ENCODE measurements around the gene INTS2. TPM values are rescaled to one million over a fixed set of nuclear protein-coding genes. Genes with fewer than 3 reads are reported as not detected.

The INTS2 gene
- total and polyA plus RNA-seq, 4 donors, result 2.4 to 18.5 (median 8.5) TPM

DNA sequence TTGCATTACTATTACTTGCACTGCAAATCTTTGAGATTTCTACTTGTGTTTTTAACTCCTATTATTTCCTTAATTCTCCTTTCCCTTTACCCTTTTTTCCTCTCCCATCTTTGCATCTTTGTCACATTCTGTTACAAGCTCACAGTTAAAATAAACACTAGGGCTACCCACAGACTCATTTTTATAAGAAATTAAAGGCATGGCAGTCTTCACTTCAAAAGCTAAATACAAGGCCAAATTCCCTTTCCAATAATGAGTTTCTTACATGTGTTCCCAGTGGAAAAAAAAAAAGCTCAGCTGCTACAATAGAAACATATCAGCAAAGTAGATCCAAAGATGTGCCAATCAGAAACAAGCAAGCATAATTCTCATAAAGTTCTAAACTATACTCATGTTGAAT is 60.7 kb downstream of the INTS2 start:
- H3K4me1 ChIP-seq (ENCODE audit: control insufficient read depth in 5 of 5, insufficient read depth in 5 of 5, low read length in 5 of 5), result peaks cover 0 to 11% (median 0%) of the 10 kb centered on the region in 5 donors
- TF ChIP-seq, protein P1, sequence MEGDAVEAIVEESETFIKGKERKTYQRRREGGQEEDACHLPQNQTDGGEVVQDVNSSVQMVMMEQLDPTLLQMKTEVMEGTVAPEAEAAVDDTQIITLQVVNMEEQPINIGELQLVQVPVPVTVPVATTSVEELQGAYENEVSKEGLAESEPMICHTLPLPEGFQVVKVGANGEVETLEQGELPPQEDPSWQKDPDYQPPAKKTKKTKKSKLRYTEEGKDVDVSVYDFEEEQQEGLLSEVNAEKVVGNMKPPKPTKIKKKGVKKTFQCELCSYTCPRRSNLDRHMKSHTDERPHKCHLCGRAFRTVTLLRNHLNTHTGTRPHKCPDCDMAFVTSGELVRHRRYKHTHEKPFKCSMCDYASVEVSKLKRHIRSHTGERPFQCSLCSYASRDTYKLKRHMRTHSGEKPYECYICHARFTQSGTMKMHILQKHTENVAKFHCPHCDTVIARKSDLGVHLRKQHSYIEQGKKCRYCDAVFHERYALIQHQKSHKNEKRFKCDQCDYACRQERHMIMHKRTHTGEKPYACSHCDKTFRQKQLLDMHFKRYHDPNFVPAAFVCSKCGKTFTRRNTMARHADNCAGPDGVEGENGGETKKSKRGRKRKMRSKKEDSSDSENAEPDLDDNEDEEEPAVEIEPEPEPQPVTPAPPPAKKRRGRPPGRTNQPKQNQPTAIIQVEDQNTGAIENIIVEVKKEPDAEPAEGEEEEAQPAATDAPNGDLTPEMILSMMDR (IDR thresholded peaks at IDR 0.05; ENCODE audit: control extremely low read depth, extremely low read depth), result no peak
- H3K9me3 ChIP-seq (ENCODE audit: control insufficient read depth in 4 of 4, insufficient read depth in 3 of 4, low read length in 3 of 4), result no peaks in the 10 kb centered on the region
- no peak for ATAC-seq (ENCODE audit: insufficient read depth, low FRiP score)
- no peak for DNase-seq
- H3K36me3 ChIP-seq (ENCODE audit: control insufficient read depth in 4 of 4, insufficient read depth in 4 of 4, low read length in 4 of 4), result peaks cover 6 to 29% (median 17%) of the 10 kb centered on the region in 4 donors
- H3K27me3 ChIP-seq (ENCODE audit: control insufficient read depth in 3 of 3, insufficient read depth in 3 of 3, low read length in 2 of 3), result no peaks in the 10 kb centered on the region
- H3K9ac ChIP-seq (ENCODE audit: insufficient read depth in 1 of 2, low read length in 2 of 2), result no peak overlapping the region
- H3K27ac ChIP-seq (ENCODE audit: low read depth in 1 of 2, low read length in 1 of 2), result no peak overlapping the region
- H3K4me3 ChIP-seq, result no peak overlapping the region

DNA sequence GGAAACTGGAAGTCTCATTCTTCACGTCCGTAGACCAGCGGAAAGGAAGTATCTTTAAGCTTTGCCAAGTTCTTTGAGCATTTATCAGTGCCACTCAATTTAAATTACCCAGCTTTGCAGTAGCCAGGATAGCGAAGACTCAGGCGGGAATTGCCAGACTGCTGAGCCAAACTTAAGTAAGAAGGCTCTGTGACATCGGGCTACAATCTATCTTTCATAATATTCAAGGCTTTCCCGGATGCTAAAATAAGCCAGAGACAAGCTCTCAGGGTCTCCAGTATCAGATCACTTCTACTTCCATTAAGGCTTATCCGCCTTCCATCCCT is 64.0 kb downstream of the INTS2 start:
- 2 to 4% methylated on average over 8 of the region's 8 CpGs for WGBS, 2 donors
- Histone ChIP-seq H3K36me3 (ENCODE audit: control insufficient read depth in 4 of 4, insufficient read depth in 4 of 4, low read length in 4 of 4) (peaks cover 0 to 23% (median 4%) of the 10 kb centered on the region in 4 donors), H3K27me3 (ENCODE audit: control insufficient read depth in 3 of 3, insufficient read depth in 3 of 3, low read length in 2 of 3) (no peaks in the 10 kb centered on the region), H3K9ac (ENCODE audit: insufficient read depth in 1 of 2, low read length in 2 of 2) (peak overlapping the region; percentile 26 to 96), H3K4me3 (peak overlapping the region; percentile 48), H3K9me3 (ENCODE audit: control insufficient read depth in 4 of 4, insufficient read depth in 3 of 4, low read length in 3 of 4) (no peaks in the 10 kb centered on the region), H3K4me1 (ENCODE audit: control insufficient read depth in 5 of 5, insufficient read depth in 5 of 5, low read length in 5 of 5) (peaks cover 0 to 17% (median 0%) of the 10 kb centered on the region in 5 donors), H3K27ac (ENCODE audit: low read depth in 1 of 2, low read length in 1 of 2) (peak overlapping the region; percentile 79 to 88)
- peak; percentile 36 for ATAC-seq (ENCODE audit: insufficient read depth, low FRiP score)
- TF ChIP-seq, protein P1 (IDR thresholded peaks at IDR 0.05; ENCODE audit: control extremely low read depth, extremely low read depth), result no peak
- no peak for DNase-seq

DNA sequence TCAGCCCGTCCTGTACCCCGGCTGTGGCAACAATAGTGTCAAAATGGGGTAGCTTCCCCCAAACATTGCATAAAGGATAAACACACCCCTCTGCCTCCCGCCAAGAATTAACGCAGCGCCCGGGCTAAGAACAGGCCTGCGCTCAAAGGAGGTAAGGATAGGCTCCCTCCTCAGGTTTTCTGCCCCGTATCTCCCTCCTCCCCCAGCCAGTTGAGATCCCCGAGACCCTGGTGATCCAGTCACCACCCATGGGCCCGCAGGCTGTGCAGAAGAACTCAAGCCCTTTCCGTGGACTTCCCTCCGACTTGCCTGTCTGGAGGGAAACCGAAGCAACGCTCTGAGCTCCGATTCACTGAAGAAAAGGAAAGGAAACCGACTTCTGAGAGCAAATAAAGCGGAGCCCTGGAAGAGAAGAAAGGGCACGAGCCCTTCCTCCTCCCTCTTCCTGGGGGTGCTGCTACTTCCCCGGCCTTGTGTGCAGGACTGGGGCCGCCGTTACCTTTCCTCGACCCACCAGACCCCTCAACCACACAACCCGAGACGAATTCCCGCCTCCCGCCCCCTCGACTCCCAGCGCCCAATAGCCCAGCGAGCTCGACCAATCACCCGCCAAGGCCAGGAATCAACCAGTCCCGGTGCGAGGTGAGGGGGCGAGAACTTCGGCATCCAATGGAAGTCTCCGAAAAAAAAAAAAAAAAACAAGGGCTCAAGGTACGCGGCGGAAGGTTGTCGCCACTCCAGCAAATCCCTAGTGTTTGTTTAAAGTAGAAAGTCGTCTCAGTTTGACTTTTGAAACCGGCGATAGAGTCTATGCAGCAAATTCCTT is 64.6 kb downstream of the INTS2 start, which contains the start of gene BRIP1:
Gene BRIP1 (minus strand): TSS at position 554 of the 826 bp plus-strand sequence. CDS start 1,989 bp downstream, outside the sequence.
- 0% methylated on average over 43 of the region's 43 CpGs for WGBS, 2 donors
- Histone ChIP-seq H3K4me1 (ENCODE audit: control insufficient read depth in 5 of 5, insufficient read depth in 5 of 5, low read length in 5 of 5) (peaks cover 0 to 17% (median 0%) of the 10 kb centered on the region in 5 donors), H3K9me3 (ENCODE audit: control insufficient read depth in 4 of 4, insufficient read depth in 3 of 4, low read length in 3 of 4) (no peaks in the 10 kb centered on the region), H3K27ac (ENCODE audit: low read depth in 1 of 2, low read length in 1 of 2) (peak within 1 kb of the TSS; percentile 88 to 93), H3K4me3 (peak within 1 kb of the TSS; percentile 65), H3K27me3 (ENCODE audit: control insufficient read depth in 3 of 3, insufficient read depth in 3 of 3, low read length in 2 of 3) (no peaks in the 10 kb centered on the region), H3K9ac (ENCODE audit: insufficient read depth in 1 of 2, low read length in 2 of 2) (peak within 1 kb of the TSS; percentile 89 to 99), H3K36me3 (ENCODE audit: control insufficient read depth in 4 of 4, insufficient read depth in 4 of 4, low read length in 4 of 4) (peaks cover 0 to 22% (median 4%) of the 10 kb centered on the region in 4 donors)
- DNase-seq (peak; percentile 97 to 99 (median 98)), ATAC-seq (ENCODE audit: insufficient read depth, low FRiP score) (peak; percentile 98)
- TF ChIP-seq, protein P1 (IDR thresholded peaks at IDR 0.05; ENCODE audit: control extremely low read depth, extremely low read depth), result no peak

Data from lung (tissue), 12 donors.